ENCODE measurements around the gene PDIA6. TPM values are rescaled to one million over a fixed set of nuclear protein-coding genes. Genes with fewer than 3 reads are reported as not detected.

The PDIA6 gene
- total RNA-seq, 5 donors from 2014 or later (not counting 1 experiment from before 2014, with no cell fraction given), result 32.6 to 72.3 (median 50.9) TPM

DNA sequence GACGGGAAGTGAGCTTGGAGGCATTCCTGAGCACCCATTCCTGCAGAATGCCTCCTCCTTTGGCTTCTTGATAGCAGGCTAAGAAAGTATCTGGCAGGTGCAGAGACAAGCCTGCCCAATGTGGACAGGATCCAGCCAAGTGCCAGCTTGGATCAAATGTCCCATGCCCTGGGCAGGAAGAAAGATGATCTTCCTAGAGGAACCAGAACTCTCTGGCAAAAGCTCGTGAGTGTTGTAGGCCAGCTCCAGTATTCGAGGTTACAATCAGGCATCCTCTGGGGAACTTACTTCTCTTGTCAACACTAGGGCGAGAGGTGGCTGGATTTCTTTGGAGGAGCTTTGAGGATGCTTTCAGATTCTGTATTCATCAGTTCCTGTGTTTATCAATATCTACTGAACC is 29.9 kb upstream of the PDIA6 start:
- POLR2A ChIA-PET, result no interaction called here
- Histone ChIP-seq H3K4me3 (ENCODE audit: control insufficient read depth in 1 of 2, extremely low read depth in 1 of 2, low read length in 1 of 2) (no peak overlapping the region), H3K27me3 (replicated peaks in 1 of 2; ENCODE audit: control insufficient read depth in 2 of 2, extremely low read depth in 1 of 2, insufficient read depth in 2 of 2, low read length in 1 of 2) (peaks cover 0 to 54% of the 10 kb centered on the region in 2 experiments), H3K36me3 (ENCODE audit: control insufficient read depth in 2 of 2, extremely low read depth in 1 of 2, insufficient read depth in 1 of 2, low read length in 1 of 2) (no peaks in the 10 kb centered on the region), H3K27ac (ENCODE audit: low read length) (no peak overlapping the region), H3K4me1 (ENCODE audit: control insufficient read depth in 1 of 2, extremely low read depth in 1 of 2, insufficient read depth in 2 of 2, low read length in 2 of 2) (no peaks in the 10 kb centered on the region), H3K9me3 (no peaks in the 10 kb centered on the region)
- ATAC-seq (replicated peaks in 1 of 4), result no peak
- WGBS (ENCODE audit: insufficient coverage), result 73% methylated on average over 2 of the region's 4 CpGs
- Mint-ChIP-seq H3K27ac (no peak overlapping the region), H3K4me3 (no peak overlapping the region), H3K4me1 (no peaks in the 10 kb centered on the region), H3K9me3 (peaks cover 14 to 30% (median 15%) of the 10 kb centered on the region in 3 donors), H3K27me3 (peaks cover 22 to 32% of the 10 kb centered on the region in 2 donors), H3K36me3 (peaks cover 11% of the 10 kb centered on the region)
- DNase-seq, result no peak
- CTCF ChIA-PET, result interaction anchor here (0.7 to 1.6 kb wide), 2 partner anchors 10 to 286 kb away, joined by 3 to 10 read pairs; no protein-coding TSS in a partner anchor

DNA sequence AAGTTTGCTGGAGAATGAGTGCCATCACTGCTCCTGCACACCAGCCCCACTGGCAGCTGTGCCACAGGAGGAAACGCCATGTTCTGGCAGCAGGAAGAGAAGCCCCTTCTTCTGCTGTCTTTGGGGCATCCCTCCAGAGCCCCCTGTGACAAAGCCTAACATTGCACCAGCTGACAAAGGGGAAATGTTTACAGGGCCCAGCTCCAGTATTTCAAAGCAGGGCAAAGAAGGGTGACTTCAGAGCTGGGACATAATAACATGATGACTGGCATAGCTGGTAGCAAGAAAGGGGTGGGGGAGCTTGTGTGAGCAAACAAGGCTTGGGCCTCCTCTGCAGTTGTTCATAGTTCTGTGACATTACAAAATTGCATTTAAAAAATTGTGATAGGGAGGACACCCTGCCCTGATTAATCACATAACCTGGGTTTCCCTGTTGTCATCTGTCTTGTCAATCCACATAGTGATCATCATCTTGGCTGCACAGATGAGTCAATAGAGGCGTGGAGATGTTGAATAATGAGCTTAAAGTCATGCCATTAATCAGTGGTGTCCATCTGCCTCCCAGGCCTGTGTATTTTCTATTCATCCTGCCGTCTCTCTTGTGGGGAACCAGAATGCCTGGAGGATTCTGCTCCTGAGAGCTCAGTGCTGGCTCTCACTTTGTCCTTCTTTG is 29.1 kb upstream of the PDIA6 start:
- no peaks in the 10 kb centered on the region for H3K4me1 Mint-ChIP-seq

DNA sequence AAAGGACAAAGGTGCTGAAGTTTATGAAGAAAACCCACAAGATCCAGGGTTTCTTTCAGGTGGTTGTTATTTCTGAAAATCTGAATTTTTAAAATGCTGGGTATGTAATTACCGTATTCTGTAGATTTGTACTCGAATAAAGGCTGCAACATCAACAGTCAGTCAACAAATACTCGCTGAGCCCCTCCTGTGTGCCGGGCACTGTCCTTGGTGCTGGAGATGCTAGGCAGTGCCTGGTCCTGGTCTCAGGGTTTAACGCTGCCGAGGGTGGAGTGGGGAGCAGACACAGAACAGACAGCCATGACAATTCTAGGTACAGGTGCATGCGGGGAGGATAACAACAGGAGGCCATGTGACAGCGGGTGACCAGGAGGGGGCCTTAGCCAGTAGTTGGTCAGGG is 27.2 kb upstream of the PDIA6 start:
- Mint-ChIP-seq H3K27ac (no peak overlapping the region), H3K9me3 (peaks cover 14 to 30% (median 15%) of the 10 kb centered on the region in 3 donors), H3K27me3 (peaks cover 27 to 29% of the 10 kb centered on the region in 2 donors), H3K4me1 (peaks cover 0 to 2% (median 2%) of the 10 kb centered on the region in 3 donors), H3K4me3 (no peak overlapping the region), H3K36me3 (peaks cover 11% of the 10 kb centered on the region)
- Histone ChIP-seq H3K4me3 (ENCODE audit: control insufficient read depth in 1 of 2, extremely low read depth in 1 of 2, low read length in 1 of 2) (no peak overlapping the region), H3K4me1 (ENCODE audit: control insufficient read depth in 1 of 2, extremely low read depth in 1 of 2, insufficient read depth in 2 of 2, low read length in 2 of 2) (peaks cover 0 to 7% of the 10 kb centered on the region in 2 experiments), H3K27me3 (replicated peaks in 1 of 2; ENCODE audit: control insufficient read depth in 2 of 2, extremely low read depth in 1 of 2, insufficient read depth in 2 of 2, low read length in 1 of 2) (peaks cover 0 to 51% of the 10 kb centered on the region in 2 experiments), H3K9me3 (no peaks in the 10 kb centered on the region), H3K36me3 (ENCODE audit: control insufficient read depth in 2 of 2, extremely low read depth in 1 of 2, insufficient read depth in 1 of 2, low read length in 1 of 2) (no peaks in the 10 kb centered on the region), H3K27ac (ENCODE audit: low read length) (no peak overlapping the region)
- 47% methylated on average over 5 of the region's 8 CpGs for WGBS (ENCODE audit: insufficient coverage)
- DNase-seq (no peak), ATAC-seq (replicated peaks in 1 of 4) (no peak)
- POLR2A ChIA-PET, result interaction anchor here in 1 of 2 donors (0.6 kb wide), 1 partner anchor 393 kb away, joined by 6 read pairs; no protein-coding TSS in a partner anchor
- CTCF ChIA-PET, result no interaction called here

More for the DNA sequence above, 29.1 kb upstream of the PDIA6 start:
- H3K4me1 ChIP-seq (ENCODE audit: control insufficient read depth in 1 of 2, extremely low read depth in 1 of 2, insufficient read depth in 2 of 2, low read length in 2 of 2), result no peaks in the 10 kb centered on the region
- Mint-ChIP-seq H3K4me3 (no peak overlapping the region), H3K27me3 (peaks cover 29 to 32% of the 10 kb centered on the region in 2 donors), H3K27ac (no peak overlapping the region), H3K36me3 (peaks cover 11% of the 10 kb centered on the region), H3K9me3 (peaks cover 14 to 30% (median 15%) of the 10 kb centered on the region in 3 donors)
- no peaks in the 10 kb centered on the region for H3K36me3 ChIP-seq (ENCODE audit: control insufficient read depth in 2 of 2, extremely low read depth in 1 of 2, insufficient read depth in 1 of 2, low read length in 1 of 2)
- peaks cover 0 to 50% of the 10 kb centered on the region in 2 experiments for H3K27me3 ChIP-seq (replicated peaks in 1 of 2; ENCODE audit: control insufficient read depth in 2 of 2, extremely low read depth in 1 of 2, insufficient read depth in 2 of 2, low read length in 1 of 2)
- no peak for DNase-seq
- WGBS (ENCODE audit: insufficient coverage), result 64% methylated on average over 2 of the region's 3 CpGs
- no peak overlapping the region for H3K4me3 ChIP-seq (ENCODE audit: control insufficient read depth in 1 of 2, extremely low read depth in 1 of 2, low read length in 1 of 2)
- no peak overlapping the region for H3K27ac ChIP-seq (ENCODE audit: low read length)
- H3K9me3 ChIP-seq, result no peaks in the 10 kb centered on the region
- ChIA-PET CTCF (interaction anchor here in 1 of 2 donors (1.6 kb wide), 1 partner anchor 9 kb away, joined by 10 read pairs; no protein-coding TSS in a partner anchor), POLR2A (no interaction called here)
- no peak for ATAC-seq (replicated peaks in 1 of 4)

DNA sequence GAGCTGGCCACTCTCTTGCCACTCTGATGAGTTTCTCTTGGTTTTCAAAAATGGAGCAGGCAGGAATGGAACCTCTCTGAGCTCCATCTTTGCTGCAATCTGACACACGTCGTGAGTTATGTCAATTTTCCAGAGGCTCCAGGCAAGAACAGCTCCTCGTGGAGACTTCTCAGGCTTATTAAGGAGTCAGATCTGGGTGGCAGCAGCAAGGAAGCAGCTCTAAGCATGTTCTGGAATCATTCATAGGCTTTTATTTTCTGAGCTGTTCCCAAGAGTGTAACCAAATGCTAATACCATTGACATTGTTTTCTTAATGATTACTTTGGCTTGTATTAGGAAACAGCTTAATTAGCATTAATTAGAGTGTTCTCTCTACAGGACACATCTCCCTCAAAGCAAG is 26.1 kb upstream of the PDIA6 start:
- Mint-ChIP-seq H3K27ac (no peak overlapping the region), H3K4me1 (peaks cover 0 to 2% (median 2%) of the 10 kb centered on the region in 3 donors), H3K4me3 (no peak overlapping the region), H3K36me3 (peaks cover 11% of the 10 kb centered on the region), H3K9me3 (peaks cover 14 to 30% (median 15%) of the 10 kb centered on the region in 3 donors), H3K27me3 (peaks cover 19 to 26% of the 10 kb centered on the region in 2 donors)
- ATAC-seq (replicated peaks in 1 of 4) (no peak), DNase-seq (no peak)
- Histone ChIP-seq H3K27me3 (replicated peaks in 1 of 2; ENCODE audit: control insufficient read depth in 2 of 2, extremely low read depth in 1 of 2, insufficient read depth in 2 of 2, low read length in 1 of 2) (peaks cover 0 to 46% of the 10 kb centered on the region in 2 experiments), H3K36me3 (ENCODE audit: control insufficient read depth in 2 of 2, extremely low read depth in 1 of 2, insufficient read depth in 1 of 2, low read length in 1 of 2) (no peaks in the 10 kb centered on the region), H3K27ac (ENCODE audit: low read length) (no peak overlapping the region), H3K4me3 (ENCODE audit: control insufficient read depth in 1 of 2, extremely low read depth in 1 of 2, low read length in 1 of 2) (no peak overlapping the region), H3K9me3 (no peaks in the 10 kb centered on the region), H3K4me1 (ENCODE audit: control insufficient read depth in 1 of 2, extremely low read depth in 1 of 2, insufficient read depth in 2 of 2, low read length in 2 of 2) (peaks cover 0 to 7% of the 10 kb centered on the region in 2 experiments)
- WGBS (ENCODE audit: insufficient coverage), result 62% methylated on average over 3 of the region's 3 CpGs
- ChIA-PET CTCF (no interaction called here), POLR2A (interaction anchor here in 1 of 2 donors (0.6 kb wide), 1 partner anchor 21 kb away, joined by 3 read pairs; no protein-coding TSS in a partner anchor)

DNA sequence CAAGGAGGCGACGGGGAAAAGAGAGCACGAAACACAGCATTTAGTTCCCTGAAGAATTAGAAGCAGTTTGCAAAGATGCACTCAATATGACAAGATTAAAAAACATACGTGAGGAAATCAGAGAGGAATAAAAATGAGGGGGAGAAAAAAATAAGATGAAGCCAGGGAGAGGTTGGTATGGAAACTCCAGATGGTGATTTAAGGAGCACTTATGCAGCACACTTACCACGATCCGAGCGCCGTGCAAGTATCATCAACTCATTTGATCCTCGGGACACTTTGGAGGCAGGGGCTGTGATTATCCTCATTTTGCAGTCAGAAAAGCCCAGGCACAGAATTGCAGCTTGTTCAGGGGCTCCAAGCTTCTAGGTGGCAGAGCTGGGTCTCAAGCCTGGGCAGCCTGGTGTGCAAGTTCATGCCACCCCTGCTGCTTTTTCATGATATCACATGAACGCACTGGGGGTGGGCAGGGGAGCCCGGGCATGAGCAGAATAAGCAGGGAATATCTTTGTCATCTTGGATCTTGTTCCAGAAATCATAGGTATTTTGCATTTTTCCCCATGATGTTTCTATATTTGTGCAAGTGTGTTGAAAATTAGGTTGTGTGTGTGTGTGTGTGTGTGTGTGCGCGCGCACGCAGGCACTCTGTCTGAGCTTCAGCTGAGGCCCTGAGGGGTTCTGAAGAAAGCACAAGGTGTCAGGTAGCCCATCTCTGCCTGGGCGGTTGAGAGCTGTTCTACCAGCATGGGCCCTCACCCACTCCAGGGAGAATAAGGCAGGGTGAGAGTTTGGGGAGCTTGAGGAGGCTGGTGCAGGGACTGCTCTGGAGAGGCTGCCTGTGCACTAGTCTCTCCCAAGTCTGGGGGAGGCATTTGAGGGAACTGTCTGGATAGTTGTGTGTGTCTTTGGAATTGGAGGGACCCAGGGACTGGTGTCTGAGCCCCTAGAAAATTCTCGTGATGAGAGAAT is 25.0 kb upstream of the PDIA6 start:
- Histone ChIP-seq H3K36me3 (ENCODE audit: control insufficient read depth in 2 of 2, extremely low read depth in 1 of 2, insufficient read depth in 1 of 2, low read length in 1 of 2) (no peaks in the 10 kb centered on the region), H3K9me3 (no peaks in the 10 kb centered on the region), H3K4me1 (ENCODE audit: control insufficient read depth in 1 of 2, extremely low read depth in 1 of 2, insufficient read depth in 2 of 2, low read length in 2 of 2) (peaks cover 0 to 12% of the 10 kb centered on the region in 2 experiments), H3K4me3 (ENCODE audit: control insufficient read depth in 1 of 2, extremely low read depth in 1 of 2, low read length in 1 of 2) (no peak overlapping the region), H3K27me3 (replicated peaks in 1 of 2; ENCODE audit: control insufficient read depth in 2 of 2, extremely low read depth in 1 of 2, insufficient read depth in 2 of 2, low read length in 1 of 2) (peaks cover 0 to 52% of the 10 kb centered on the region in 2 experiments), H3K27ac (ENCODE audit: low read length) (no peak overlapping the region)
- Mint-ChIP-seq H3K4me3 (no peak overlapping the region), H3K27ac (no peak overlapping the region), H3K36me3 (peaks cover 11% of the 10 kb centered on the region), H3K9me3 (peaks cover 14 to 30% (median 15%) of the 10 kb centered on the region in 3 donors), H3K4me1 (peaks cover under 1 to 4% (median 2%) of the 10 kb centered on the region in 3 donors), H3K27me3 (peaks cover 14 to 28% of the 10 kb centered on the region in 2 donors)
- WGBS (ENCODE audit: insufficient coverage), result 84% methylated on average over 10 of the region's 17 CpGs
- ChIA-PET CTCF (interaction anchor here in 1 of 2 donors (0.7 kb wide), 1 partner anchor 601 kb away, joined by 3 read pairs; no protein-coding TSS in a partner anchor), POLR2A (no interaction called here)
- ATAC-seq (replicated peaks in 1 of 4), result no peak
- no peak for DNase-seq

Measured in T-cell (primary cell).